ENCODE data around the gene LAMB3.

The LAMB3 gene

DNA sequence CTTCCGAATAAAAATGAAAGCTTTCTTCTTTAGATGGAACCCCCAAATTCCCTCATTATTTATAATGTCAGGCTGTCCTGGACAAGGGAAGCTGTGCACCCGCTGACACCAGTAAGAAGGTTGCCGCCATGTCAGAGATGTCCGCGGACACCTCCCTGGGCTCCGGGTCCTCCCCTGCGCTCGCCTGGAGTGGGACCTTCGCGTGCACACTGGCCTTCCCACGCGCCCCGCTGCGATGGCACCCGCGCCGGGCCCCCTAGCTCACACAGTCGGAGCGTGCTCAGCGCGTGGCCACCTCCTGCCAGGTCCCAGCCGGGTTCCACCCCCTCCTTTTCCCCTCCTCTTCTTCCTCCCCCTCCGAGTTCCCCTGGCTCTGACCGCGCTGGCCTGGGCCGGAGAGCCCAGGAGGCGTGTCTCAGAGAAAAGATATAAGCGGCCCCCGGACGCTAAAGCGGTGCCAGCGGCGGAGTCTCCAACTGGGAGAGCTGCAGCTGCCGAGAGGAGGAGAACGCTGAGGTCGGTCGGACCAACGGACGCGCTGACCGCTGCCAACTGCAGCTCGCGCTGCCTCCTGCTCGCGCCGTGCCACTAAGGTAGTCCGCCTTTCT lies 22.8 kb upstream of the LAMB3 start, which contains the start of gene G0S2:
Gene G0S2 (plus strand): TSS at position 456 of the 608 bp plus-strand sequence. CDS start 273 bp downstream, outside the sequence.
- ChIA-PET POLR2A (interaction anchor here (0.6 to 1.2 kb wide), 2 partner anchors 17 to 22 kb away, joined by 3 to 4 read pairs; no protein-coding TSS in a partner anchor), CTCF (interaction anchor here (0.6 to 1.5 kb wide), 4 partner anchors 13 to 44 kb away, joined by 3 to 4 read pairs (median 4); partner anchors contain the start of gene LAMB3)
- H3K27ac ChIP-seq (ENCODE audit: extremely low read depth, low read depth, low read length) = no peak within 1 kb of the TSS
- H3K9me3 ChIP-seq (ENCODE audit: control insufficient read depth, insufficient read depth, low read depth, low read length) = no peaks in the 10 kb centered on the region
- H3K36me3 ChIP-seq (ENCODE audit: control insufficient read depth in 2 of 2, insufficient read depth in 1 of 2, low read length in 2 of 2) = no peaks in the 10 kb centered on the region
- H3K4me3 ChIP-seq (ENCODE audit: low read depth, low read length) = peak within 1 kb of the TSS; percentile 29
- no peaks in the 10 kb centered on the region; the same call in 1 of the 2 replicates for H3K4me1 ChIP-seq (ENCODE audit: control insufficient read depth, insufficient read depth, low read length)
- TF ChIP-seq GLIS2 (tag by site-specific recombination; IDR thresholded peaks at IDR 0.05) = peak; percentile 96
- TF ChIP-seq ZSCAN16 (tag by site-specific recombination; IDR thresholded peaks at IDR 0.05) = no peak
- peak; percentile 61; the same call in 1 of the 2 replicates for TF ChIP-seq BCL11B (tag by site-specific recombination; IDR thresholded peaks at IDR 0.05; ENCODE audit: low read depth)
- TF ChIP-seq ZNF10 (tag by site-specific recombination; IDR thresholded peaks at IDR 0.05) = no peak
- no peak for TF ChIP-seq ZNF366 (tag by site-specific recombination; conservative IDR thresholded peaks at IDR 0.05)
- TF ChIP-seq ZBTB17 (tag by site-specific recombination; IDR thresholded peaks at IDR 0.05) = no peak; the same call in 1 of the 2 replicates
- TF ChIP-seq ZNF433 (tag by site-specific recombination; IDR thresholded peaks at IDR 0.05; ENCODE audit: low read depth) = no peak
- no peak for TF ChIP-seq ZNF791 (tag by site-specific recombination; IDR thresholded peaks at IDR 0.05)
- peak; percentile 93 for TF ChIP-seq ZNF133 (tag by site-specific recombination; IDR thresholded peaks at IDR 0.05)
- no peak for TF ChIP-seq ZNF624 (tag by site-specific recombination; IDR thresholded peaks at IDR 0.05)
- no peak for TF ChIP-seq ZNF830 (tag by site-specific recombination; IDR thresholded peaks at IDR 0.05; ENCODE audit: low read depth)
- peak; percentile 74 for TF ChIP-seq ZEB2 (tag by site-specific recombination; IDR thresholded peaks at IDR 0.05)
- TF ChIP-seq, protein P1, sequence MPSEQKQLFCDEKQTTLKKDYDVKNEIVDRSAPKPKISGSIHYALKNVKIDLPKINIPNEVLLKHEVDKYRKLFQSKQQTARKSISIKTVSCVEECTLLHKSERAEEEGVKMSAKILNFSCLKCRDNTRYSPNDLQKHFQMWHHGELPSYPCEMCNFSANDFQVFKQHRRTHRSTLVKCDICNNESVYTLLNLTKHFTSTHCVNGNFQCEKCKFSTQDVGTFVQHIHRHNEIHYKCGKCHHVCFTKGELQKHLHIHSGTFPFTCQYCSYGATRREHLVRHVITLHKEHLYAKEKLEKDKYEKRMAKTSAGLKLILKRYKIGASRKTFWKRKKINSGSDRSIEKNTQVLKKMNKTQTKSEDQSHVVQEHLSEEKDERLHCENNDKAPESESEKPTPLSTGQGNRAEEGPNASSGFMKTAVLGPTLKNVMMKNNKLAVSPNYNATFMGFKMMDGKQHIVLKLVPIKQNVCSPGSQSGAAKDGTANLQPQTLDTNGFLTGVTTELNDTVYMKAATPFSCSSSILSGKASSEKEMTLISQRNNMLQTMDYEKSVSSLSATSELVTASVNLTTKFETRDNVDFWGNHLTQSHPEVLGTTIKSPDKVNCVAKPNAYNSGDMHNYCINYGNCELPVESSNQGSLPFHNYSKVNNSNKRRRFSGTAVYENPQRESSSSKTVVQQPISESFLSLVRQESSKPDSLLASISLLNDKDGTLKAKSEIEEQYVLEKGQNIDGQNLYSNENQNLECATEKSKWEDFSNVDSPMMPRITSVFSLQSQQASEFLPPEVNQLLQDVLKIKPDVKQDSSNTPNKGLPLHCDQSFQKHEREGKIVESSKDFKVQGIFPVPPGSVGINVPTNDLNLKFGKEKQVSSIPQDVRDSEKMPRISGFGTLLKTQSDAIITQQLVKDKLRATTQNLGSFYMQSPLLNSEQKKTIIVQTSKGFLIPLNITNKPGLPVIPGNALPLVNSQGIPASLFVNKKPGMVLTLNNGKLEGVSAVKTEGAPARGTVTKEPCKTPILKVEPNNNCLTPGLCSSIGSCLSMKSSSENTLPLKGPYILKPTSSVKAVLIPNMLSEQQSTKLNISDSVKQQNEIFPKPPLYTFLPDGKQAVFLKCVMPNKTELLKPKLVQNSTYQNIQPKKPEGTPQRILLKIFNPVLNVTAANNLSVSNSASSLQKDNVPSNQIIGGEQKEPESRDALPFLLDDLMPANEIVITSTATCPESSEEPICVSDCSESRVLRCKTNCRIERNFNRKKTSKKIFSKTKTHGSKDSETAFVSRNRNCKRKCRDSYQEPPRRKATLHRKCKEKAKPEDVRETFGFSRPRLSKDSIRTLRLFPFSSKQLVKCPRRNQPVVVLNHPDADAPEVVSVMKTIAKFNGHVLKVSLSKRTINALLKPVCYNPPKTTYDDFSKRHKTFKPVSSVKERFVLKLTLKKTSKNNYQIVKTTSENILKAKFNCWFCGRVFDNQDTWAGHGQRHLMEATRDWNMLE (tag by site-specific recombination; conservative IDR thresholded peaks at IDR 0.05; ENCODE audit: low read depth) = 0 out of 2 replicates have a peak, but pooled peaks have one; percentile 27
- TF ChIP-seq ZNF585B (tag by site-specific recombination; IDR thresholded peaks at IDR 0.05) = no peak
- no peak for TF ChIP-seq ZNF548 (tag by site-specific recombination; IDR thresholded peaks at IDR 0.05)
- TF ChIP-seq ZBTB1 (tag by site-specific recombination; IDR thresholded peaks at IDR 0.05) = no peak
- no peak for TF ChIP-seq ZNF221 (tag by site-specific recombination; IDR thresholded peaks at IDR 0.05; ENCODE audit: borderline replicate concordance)
- TF ChIP-seq, protein P2, sequence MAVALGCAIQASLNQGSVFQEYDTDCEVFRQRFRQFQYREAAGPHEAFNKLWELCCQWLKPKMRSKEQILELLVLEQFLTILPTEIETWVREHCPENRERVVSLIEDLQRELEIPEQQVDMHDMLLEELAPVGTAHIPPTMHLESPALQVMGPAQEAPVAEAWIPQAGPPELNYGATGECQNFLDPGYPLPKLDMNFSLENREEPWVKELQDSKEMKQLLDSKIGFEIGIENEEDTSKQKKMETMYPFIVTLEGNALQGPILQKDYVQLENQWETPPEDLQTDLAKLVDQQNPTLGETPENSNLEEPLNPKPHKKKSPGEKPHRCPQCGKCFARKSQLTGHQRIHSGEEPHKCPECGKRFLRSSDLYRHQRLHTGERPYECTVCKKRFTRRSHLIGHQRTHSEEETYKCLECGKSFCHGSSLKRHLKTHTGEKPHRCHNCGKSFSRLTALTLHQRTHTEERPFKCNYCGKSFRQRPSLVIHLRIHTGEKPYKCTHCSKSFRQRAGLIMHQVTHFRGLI (tag by site-specific recombination; IDR thresholded peaks at IDR 0.05) = no peak
- TF ChIP-seq ZNF654 (tag by site-specific recombination; IDR thresholded peaks at IDR 0.05; ENCODE audit: low read depth) = no peak
- peak; percentile 54 for TF ChIP-seq SP3 (tag by site-specific recombination; IDR thresholded peaks at IDR 0.05)
- no peak for TF ChIP-seq ZNF768 (tag by site-specific recombination; IDR thresholded peaks at IDR 0.05)
- TF ChIP-seq, protein P3, sequence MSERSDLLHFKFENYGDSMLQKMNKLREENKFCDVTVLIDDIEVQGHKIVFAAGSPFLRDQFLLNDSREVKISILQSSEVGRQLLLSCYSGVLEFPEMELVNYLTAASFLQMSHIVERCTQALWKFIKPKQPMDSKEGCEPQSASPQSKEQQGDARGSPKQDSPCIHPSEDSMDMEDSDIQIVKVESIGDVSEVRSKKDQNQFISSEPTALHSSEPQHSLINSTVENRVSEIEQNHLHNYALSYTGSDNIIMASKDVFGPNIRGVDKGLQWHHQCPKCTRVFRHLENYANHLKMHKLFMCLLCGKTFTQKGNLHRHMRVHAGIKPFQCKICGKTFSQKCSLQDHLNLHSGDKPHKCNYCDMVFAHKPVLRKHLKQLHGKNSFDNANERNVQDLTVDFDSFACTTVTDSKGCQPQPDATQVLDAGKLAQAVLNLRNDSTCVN (tag by site-specific recombination; optimal IDR thresholded peaks at IDR 0.05) = peak; percentile 83
- TF ChIP-seq ZIC2 (tag by site-specific recombination; IDR thresholded peaks at IDR 0.05) = peak; percentile 100
- no peak for TF ChIP-seq ZNF184 (tag by site-specific recombination; IDR thresholded peaks at IDR 0.05)
- TF ChIP-seq, protein P4, sequence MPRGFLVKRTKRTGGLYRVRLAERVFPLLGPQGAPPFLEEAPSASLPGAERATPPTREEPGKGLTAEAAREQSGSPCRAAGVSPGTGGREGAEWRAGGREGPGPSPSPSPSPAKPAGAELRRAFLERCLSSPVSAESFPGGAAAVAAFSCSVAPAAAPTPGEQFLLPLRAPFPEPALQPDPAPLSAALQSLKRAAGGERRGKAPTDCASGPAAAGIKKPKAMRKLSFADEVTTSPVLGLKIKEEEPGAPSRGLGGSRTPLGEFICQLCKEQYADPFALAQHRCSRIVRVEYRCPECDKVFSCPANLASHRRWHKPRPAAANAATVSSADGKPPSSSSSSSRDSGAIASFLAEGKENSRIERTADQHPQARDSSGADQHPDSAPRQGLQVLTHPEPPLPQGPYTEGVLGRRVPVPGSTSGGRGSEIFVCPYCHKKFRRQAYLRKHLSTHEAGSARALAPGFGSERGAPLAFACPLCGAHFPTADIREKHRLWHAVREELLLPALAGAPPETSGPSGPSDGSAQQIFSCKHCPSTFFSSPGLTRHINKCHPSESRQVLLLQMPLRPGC (tag by site-specific recombination; IDR thresholded peaks at IDR 0.05) = no peak
- TF ChIP-seq, protein P5, sequence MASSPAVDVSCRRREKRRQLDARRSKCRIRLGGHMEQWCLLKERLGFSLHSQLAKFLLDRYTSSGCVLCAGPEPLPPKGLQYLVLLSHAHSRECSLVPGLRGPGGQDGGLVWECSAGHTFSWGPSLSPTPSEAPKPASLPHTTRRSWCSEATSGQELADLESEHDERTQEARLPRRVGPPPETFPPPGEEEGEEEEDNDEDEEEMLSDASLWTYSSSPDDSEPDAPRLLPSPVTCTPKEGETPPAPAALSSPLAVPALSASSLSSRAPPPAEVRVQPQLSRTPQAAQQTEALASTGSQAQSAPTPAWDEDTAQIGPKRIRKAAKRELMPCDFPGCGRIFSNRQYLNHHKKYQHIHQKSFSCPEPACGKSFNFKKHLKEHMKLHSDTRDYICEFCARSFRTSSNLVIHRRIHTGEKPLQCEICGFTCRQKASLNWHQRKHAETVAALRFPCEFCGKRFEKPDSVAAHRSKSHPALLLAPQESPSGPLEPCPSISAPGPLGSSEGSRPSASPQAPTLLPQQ (tag by site-specific recombination; IDR thresholded peaks at IDR 0.05) = peak; percentile 80

Measured in HEK293 (cell line).